H1 (cell line): Measurements from ENCODE around the gene MED16. TPM values are rescaled to one million over a fixed set of nuclear protein-coding genes. Genes with fewer than 3 reads are reported as not detected.

Experiments used
- ASH2L ChIP-seq: fragments of 200-600, 300-600 bp; sonication (generic); IDR thresholded peaks from one replicate; pipeline ENCODE4 v1.7.1; 2017; ENCODE audit warnings: low read length
- MAFK ChIP-seq: IDR thresholded peaks from 2 replicates; pipeline ENCODE4 v1.6.1; 2012; ENCODE audit warnings: low read depth, mild to moderate bottlenecking, improper control_type of control experiment, low read length
- TAF1 ChIP-seq: IDR thresholded peaks from 2 replicates; pipeline ENCODE4 v1.6.1; 2011; ENCODE audit warnings: mild to moderate bottlenecking, low read depth, low read length
- polyA plus RNA-seq, 7 experiments: library from polyadenylated mRNA; depleted of rRNA in 3 of 7; stranded (reverse) in 5 of 7; unstranded in 2 of 7; fragments of >200 nt in 5 of 7; fragments of 200-250 nt in 2 of 7; gene quantifications; 1 replicate in 5 of 7; 2 replicates in 1 of 7; 4 replicates in 1 of 7; pipeline versions ENCODE4 v1.2.1 to v1.2.3, GENCODE V29; 2011 to 2013; ENCODE audit warnings: missing spikeins in 2 of 7, mixed read lengths in 2 of 7
- total RNA-seq: library from RNA; stranded (reverse); fragmentation: NEBNext Ultra II Directional; extraction: Animal tissue kit (Norgen Biotek cat#: 25700); gene quantifications from 2 replicates; pipeline ENCODE4 v1.2.1, GENCODE V29; 2021

Gene MED16
- total and polyA plus RNA-seq, 2 of the 8 experiments (the other 6 are each of a cell fraction or from before 2014, with no cell fraction given), result 51.0 to 67.2 TPM

- TF ChIP-seq MAFK (no peak), ASH2L (peak; percentile 23), TAF1 (no peak)
Measured at GRCh38 chr19:925526-926322, 32.7 kb upstream of the MED16 start, which contains the start of gene ARID3A (continued).
